ENCODE measurements around the gene ZSCAN9.

Gene ZSCAN9

DNA sequence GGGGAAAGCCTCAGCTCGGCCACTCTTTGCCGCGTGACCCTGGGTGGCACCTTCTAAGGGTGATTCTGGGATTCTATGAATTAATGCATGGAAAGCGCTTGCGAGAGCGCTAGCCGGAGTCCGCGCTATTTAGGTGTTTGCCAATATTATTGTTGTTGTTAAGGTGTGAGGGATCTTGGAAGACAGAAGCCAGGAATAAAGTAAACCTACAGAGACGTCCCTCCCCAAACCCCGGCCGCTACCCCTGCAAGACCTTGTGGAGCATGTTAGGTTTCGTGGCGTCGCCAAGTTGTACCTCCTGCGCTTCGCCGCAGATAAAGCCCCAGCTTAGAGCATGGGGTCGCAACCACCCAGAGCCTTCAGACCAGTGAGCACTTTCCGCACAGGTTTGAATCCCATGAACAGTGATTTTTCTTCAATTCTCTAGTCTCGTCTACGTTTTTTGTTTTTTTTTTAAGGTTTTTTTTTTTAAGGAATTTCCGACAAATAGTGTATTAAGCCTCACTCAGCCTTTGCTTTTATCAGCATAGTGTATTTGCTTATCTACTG, 16.9 kb upstream of the ZSCAN9 start:
- H3K27ac ChIP-seq: no peak overlapping the region
- H3K27me3 ChIP-seq (ENCODE audit: insufficient read depth, low read depth, severe bottlenecking): no peaks in the 10 kb centered on the region
- H3K36me3 ChIP-seq: no peaks in the 10 kb centered on the region
- no peak overlapping the region for H3K4me3 ChIP-seq (ENCODE audit: low read depth, low read length)
- H3K9me3 ChIP-seq (ENCODE audit: severe bottlenecking): peaks cover 3% of the 10 kb centered on the region
- DNase-seq: no peak
- TF ChIP-seq, protein P1, sequence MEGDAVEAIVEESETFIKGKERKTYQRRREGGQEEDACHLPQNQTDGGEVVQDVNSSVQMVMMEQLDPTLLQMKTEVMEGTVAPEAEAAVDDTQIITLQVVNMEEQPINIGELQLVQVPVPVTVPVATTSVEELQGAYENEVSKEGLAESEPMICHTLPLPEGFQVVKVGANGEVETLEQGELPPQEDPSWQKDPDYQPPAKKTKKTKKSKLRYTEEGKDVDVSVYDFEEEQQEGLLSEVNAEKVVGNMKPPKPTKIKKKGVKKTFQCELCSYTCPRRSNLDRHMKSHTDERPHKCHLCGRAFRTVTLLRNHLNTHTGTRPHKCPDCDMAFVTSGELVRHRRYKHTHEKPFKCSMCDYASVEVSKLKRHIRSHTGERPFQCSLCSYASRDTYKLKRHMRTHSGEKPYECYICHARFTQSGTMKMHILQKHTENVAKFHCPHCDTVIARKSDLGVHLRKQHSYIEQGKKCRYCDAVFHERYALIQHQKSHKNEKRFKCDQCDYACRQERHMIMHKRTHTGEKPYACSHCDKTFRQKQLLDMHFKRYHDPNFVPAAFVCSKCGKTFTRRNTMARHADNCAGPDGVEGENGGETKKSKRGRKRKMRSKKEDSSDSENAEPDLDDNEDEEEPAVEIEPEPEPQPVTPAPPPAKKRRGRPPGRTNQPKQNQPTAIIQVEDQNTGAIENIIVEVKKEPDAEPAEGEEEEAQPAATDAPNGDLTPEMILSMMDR (IDR thresholded peaks at IDR 0.05; ENCODE audit: low read depth, low read length): no peak

DNA sequence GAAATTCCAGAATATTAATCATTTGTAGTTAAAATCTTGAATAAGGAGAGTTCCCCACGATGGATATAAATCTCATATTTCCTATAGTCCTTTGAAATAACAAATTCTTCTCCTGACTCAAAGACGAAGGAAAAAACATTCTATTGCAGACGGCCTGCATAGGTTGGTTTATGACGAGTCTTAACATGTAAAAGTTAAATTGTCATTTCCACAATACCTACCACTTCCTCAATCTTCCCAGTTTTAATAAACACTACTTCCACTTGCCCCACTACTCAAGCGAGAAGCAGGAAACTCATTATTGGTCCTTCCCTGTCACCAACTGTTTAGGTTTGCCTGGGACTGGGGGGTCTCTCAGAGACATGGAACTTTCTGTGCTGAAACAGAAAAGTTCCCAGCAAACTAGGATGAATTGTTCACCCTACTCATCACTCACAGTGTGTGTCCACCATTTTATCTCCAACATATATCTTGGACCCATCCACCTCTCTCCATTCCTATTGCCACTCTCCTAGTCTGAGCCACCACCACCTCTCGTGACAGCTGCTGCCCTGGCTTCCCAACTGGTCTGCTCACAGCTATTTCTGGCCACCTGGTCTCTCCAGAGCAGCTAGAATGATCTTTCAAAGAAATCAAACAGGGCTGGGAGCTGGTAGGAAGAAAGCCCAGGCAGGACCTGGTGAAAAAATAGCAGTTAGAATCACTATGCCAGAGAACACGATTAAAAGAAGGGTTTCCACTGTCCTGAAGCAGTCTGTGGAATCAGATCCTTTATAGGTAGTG, 15.1 kb upstream of the ZSCAN9 start:
- TF ChIP-seq, protein P1 (IDR thresholded peaks at IDR 0.05; ENCODE audit: low read depth, low read length): no peak
- Histone ChIP-seq H3K27ac (peak overlapping the region; percentile 32), H3K36me3 (no peaks in the 10 kb centered on the region), H3K27me3 (ENCODE audit: insufficient read depth, low read depth, severe bottlenecking) (no peaks in the 10 kb centered on the region), H3K9me3 (ENCODE audit: severe bottlenecking) (no peaks in the 10 kb centered on the region), H3K4me3 (ENCODE audit: low read depth, low read length) (no peak overlapping the region)
- peak; percentile 75 for DNase-seq

DNA sequence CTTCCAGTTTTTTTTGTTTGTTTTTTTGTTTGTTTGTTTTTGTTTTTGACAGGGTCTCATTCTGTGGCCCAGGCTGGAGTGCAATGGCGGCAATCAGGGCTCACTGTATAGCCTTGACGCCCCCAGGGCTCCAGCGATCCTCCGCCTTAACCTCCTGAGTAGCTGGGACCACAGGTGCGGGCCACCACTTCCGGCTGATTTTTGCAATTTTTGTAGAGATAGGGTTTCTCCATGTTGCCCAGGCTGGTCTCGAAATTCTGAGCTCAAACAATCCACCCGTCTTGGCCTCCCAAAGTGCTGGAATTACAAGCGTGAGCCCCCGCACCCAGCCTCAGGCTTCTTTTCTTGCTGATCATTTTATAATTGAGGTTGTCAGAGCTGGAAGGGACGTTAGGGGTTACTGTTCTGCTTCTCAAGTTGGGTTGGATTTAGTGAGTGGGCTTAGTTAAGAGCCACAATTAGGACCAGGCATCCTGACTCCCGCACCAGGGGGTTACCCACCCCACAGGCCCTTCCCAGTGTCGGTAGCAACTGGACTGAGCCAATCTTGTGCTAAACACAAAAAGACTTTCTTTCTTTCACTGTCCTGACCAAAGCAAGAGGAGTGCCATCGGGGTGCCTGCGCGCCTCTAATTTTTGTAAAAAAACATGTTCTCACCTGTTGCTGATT, 13.1 kb upstream of the ZSCAN9 start:
- Histone ChIP-seq H3K4me3 (ENCODE audit: low read depth, low read length) (no peak overlapping the region), H3K9me3 (ENCODE audit: severe bottlenecking) (no peaks in the 10 kb centered on the region), H3K36me3 (no peaks in the 10 kb centered on the region), H3K27me3 (ENCODE audit: insufficient read depth, low read depth, severe bottlenecking) (no peaks in the 10 kb centered on the region), H3K27ac (no peak overlapping the region)
- DNase-seq: no peak
- TF ChIP-seq, protein P1 (IDR thresholded peaks at IDR 0.05; ENCODE audit: low read depth, low read length): no peak

DNA sequence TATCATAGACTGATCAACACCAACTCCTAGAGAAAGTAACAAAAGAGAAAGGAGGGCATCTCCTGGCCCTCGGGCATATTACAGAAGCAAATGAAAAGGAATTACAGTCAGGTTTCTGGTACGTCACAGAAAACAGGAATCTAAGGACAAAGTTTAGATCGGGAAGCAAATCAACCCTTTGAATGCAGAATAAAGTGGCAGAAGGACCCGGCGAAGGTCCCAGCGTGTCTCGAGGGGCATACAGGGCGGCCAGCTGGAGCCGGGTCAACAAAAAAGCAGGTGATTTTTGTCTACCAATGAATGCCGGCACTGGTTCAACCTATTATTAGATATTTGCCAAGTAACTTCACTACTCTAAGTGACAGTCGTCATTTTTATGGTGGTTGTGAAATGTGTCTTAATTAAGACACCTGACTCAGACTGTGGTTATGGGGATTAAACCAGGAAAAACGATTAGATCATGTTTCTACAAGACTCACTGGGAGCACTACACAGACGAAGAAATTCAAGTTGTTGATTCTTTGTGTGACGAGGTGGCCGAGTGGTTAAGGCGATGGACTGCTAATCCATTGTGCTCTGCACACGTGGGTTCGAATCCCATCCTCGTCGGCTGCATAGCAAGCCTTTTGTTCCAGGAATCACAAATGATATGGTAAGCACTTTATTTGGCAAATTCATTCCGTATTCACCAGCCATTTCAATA, 12.4 kb upstream of the ZSCAN9 start:
- Histone ChIP-seq H3K27me3 (ENCODE audit: insufficient read depth, low read depth, severe bottlenecking) (no peaks in the 10 kb centered on the region), H3K9me3 (ENCODE audit: severe bottlenecking) (no peaks in the 10 kb centered on the region), H3K36me3 (no peaks in the 10 kb centered on the region), H3K4me3 (ENCODE audit: low read depth, low read length) (no peak overlapping the region), H3K27ac (no peak overlapping the region)
- no peak for DNase-seq
- TF ChIP-seq, protein P1 (IDR thresholded peaks at IDR 0.05; ENCODE audit: low read depth, low read length): no peak

DNA sequence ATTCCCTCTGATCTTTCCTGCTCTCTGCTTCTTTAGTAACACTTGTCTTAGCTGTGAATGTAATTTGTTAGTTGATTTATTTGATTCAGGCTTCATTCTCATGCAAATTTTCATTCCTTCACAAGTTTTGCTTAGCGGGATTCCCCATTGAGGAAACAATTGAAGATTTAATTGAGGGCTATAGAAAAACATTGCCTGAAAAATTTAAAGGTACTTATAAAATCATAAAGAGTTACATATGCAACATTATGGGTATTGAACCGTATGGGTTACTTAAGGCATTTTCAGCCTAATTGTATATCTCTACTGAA, 11.9 kb upstream of the ZSCAN9 start:
- no peaks in the 10 kb centered on the region for H3K36me3 ChIP-seq
- no peaks in the 10 kb centered on the region for H3K9me3 ChIP-seq (ENCODE audit: severe bottlenecking)
- H3K4me3 ChIP-seq (ENCODE audit: low read depth, low read length): no peak overlapping the region
- DNase-seq: no peak
- no peak overlapping the region for H3K27ac ChIP-seq
- TF ChIP-seq, protein P1 (IDR thresholded peaks at IDR 0.05; ENCODE audit: low read depth, low read length): no peak
- no peaks in the 10 kb centered on the region for H3K27me3 ChIP-seq (ENCODE audit: insufficient read depth, low read depth, severe bottlenecking)
